HG02798 (cell line): Measurements from ENCODE around the gene TMEM95.
"Not testable (repeated sequence)": the region's sequence is repeated elsewhere in the genome, so short reads cannot be mapped to it uniquely, and the experiment has no call there.

Experiments
- ATAC-seq: cut with Tn5 transposase; IDR thresholded peaks from one replicate; pipeline ENCODE4 v1.9.1; 2021; ENCODE audit warnings: mild to moderate bottlenecking; ENCODE audit not compliant: unreplicated experiment, poor library complexity

The TMEM95 gene

DNA sequence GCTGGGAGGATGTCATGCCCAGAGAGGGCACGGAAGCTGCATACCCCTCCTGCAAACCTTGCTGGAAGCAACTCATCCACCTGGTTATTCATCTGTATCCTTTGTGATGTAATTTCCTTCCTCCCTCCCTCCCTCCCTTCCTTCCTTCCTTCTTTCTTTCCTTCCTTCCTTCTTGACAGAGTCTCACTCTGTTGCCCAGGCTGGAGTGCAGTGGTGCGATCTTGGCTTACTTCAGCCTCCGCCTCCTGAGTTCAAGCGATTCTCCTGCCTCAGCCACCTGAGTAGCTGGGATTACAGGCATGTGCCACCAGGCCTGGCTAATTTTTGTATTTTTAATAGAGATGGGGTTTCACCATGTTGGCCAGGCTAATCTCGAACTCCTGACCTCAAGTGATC, 13.6 kb downstream of the TMEM95 start:
- ATAC-seq = not testable (repeated sequence)

DNA sequence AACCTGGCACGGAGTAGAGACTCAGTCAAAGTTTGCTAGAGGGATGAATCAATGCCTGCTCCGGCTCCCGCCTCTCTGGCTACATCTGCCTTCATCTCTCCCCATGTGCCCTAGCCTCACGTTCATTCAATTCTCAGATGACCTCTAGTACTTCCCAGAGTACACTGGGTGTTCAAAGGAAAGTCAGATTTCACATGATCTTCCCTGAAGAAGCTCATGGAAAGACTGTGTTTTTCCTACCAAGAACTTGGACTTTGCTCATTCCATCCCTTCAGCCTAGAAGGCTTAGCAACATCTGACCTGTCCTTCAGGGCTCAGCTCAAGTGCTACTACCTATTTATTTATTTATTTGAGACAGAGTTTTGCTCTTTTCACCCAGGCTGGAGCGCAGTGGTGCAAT, 14.9 kb downstream of the TMEM95 start:
- no peak for ATAC-seq

DNA sequence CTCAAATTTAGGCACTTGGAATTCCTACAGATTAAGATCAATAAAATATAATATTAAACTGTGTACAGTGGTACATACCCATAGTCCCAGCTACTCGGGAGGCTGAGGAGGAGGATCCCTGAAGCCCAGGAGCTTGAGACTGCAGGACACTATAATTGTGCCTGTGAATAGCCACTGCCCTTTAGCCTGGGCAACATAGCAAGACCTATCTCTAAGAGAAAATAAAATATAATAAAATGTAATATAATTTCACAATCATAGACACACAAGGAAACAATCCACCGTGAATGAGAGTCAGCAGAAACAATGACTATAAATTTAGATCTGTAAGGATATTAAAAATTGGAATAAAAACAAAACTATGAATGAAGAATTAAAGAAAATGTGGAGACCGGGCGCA, 15.9 kb downstream of the TMEM95 start:
- no peak for ATAC-seq

DNA sequence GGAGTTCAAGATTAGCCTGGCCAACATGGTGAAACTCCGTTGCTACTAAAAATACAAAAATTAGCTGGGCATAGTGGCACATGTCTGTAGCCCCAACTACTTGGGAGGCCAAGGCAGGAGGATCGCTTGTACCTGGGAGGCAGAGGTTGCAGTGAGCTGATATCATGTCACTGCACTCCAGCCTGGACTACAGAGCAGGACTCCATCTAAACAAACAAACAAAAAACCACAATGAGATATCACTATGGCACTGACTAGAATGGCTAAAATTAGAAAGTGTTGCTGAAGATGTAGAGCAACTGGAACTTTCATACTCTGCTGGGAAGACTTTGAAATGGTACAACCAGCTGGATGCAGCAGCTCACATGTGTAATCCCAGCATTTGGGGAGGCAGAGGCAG, 19.4 kb downstream of the TMEM95 start:
- ATAC-seq = no peak

DNA sequence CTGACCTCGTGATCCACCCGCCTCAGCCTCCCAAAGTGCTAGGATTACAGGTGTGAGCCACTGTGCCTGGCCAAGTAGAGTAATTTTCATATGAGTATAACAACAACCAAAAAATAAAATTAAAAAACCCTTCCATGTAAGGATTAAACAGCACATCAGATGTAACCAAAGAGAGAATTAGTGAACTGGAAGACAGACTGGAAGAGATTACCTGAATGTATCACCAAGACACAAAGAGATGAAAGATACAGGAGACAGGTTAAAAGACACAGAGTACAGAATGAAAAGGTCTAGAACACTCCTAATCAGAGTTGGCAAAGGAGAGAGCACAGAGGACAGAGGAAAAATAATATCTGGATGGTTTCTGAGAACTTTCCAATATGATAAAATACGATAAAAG, 24.2 kb downstream of the TMEM95 start:
- ATAC-seq = no peak

DNA sequence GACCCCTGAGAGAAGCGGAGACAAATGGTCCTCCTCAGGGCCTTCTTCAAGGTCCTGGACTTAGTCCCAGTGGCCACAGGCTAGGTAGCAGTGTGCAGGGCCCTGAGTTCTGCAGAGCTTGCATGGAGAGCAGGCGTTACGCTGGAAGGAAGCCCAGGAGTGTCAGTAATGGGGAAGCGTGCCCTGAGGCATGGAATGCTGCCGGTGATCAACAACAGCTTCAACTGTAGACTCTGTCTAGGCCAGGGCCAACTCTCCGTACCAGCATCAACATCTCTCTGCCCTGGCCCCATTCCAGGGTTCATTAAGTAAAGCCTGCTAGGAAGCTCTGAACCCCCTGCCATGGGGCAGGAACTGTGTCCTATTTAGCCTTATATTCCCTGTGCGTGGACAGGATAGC, 25.4 kb downstream of the TMEM95 start:
- no peak for ATAC-seq

DNA sequence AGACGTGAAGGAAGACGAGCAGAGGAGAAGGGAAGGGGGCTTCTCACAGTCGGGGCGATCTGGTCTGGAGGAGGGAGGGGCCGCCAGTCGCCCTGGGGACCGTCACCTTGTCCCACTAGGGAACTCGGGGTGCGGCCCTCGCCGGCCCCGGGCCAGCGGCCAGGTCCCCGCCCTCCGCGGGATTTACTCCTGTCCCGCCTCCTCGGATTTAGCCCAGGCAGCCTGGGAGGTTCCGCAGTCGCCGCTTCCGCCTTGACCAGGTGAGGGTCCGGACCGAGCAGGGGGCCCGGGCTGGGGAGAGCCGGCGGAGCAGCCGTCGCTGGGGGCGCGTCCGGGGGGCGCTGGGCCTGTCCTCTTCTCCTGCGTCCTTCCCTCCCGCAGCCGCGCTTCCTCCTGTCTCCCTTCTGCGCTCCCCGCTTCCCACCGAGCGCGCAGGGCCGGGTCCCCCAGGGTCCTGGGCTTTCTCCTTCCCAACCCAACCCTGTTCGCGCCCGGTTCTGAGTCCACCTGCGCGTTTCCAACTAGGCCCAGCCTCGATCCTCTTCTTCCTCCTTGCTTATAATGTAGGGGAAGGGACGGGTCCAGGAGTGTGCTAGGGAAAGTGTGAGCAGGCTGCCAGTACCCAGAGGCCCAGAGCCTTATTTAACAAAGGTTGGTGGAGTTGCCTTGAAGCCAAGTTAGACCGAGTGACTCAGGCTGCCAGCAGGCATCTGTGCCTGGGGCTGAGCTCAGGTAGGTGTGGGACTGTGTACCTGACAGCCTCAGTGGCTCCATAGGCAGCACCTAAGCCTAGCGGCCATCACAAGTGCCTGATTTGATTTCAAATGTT, 26.1 kb downstream of the TMEM95 start, which contains the start of gene TNK1:
TNK1 (plus strand) TSS at position 235 of the 829 bp plus-strand sequence. CDS start 1,838 bp downstream, outside the sequence.
- no peak for ATAC-seq

DNA sequence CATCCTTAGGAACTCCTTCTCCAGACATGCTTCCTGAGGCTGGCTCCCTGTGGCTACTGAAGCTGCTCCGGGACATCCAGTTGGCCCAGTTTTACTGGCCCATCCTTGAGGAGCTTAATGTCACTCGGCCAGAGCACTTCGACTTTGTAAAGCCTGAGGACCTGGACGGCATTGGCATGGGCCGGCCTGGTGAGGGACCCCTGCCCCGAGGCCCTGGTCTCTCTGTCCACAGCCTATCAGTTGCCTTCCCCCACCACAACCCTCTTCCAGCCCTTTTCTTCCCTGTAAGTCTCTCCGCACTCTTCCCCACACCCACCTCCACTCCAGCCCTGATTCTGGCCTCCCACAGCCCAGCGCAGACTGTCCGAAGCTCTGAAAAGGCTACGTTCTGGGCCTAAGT, 27.9 kb downstream of the TMEM95 start:
- ATAC-seq = no peak

DNA sequence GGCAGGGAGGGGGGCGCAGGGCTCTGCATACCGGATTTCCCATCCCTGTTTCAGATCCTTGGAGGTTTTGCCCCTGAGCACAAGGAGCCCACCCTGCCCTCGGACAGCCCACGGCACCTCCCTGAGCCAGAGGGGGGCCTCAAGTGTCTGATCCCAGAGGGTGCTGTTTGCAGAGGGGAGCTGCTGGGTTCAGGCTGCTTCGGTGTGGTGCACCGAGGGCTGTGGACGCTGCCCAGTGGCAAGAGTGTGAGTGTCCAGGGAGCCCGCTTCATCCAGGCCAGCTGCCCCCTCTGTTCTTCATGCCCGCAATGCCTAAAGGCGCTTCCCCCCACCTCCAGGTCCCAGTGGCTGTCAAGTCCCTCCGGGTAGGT, 28.4 kb downstream of the TMEM95 start:
- no peak for ATAC-seq

DNA sequence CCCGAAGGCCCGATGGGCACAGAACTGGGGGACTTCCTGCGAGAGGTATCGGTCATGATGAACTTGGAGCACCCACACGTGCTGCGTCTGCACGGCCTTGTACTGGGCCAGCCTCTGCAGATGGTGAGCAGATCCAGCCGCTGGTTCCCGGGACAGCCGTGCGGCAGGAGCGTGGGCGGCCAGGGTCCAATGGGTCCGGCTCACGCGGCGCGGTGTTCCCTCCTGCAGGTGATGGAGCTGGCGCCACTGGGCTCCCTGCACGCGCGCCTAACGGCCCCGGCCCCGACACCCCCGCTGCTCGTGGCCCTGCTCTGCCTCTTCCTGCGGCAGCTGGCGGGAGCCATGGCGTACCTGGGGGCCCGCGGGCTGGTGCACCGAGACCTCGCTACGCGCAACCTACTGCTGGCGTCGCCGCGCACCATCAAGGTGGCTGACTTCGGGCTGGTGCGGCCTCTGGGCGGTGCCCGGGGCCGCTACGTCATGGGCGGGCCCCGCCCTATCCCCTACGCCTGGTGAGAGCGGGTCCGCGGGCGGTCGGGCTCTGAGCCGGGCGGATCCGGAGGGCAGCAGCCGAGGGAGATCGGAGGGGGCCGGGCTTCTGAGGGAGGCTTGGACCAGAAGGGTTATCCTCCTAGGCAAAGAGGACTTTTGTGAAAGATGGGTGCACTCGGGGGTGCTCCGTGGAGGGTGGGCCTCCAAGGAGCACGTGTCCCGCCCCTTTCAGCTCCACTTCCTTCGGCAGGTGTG, 29.0 kb downstream of the TMEM95 start:
- ATAC-seq = peak; percentile 70

DNA sequence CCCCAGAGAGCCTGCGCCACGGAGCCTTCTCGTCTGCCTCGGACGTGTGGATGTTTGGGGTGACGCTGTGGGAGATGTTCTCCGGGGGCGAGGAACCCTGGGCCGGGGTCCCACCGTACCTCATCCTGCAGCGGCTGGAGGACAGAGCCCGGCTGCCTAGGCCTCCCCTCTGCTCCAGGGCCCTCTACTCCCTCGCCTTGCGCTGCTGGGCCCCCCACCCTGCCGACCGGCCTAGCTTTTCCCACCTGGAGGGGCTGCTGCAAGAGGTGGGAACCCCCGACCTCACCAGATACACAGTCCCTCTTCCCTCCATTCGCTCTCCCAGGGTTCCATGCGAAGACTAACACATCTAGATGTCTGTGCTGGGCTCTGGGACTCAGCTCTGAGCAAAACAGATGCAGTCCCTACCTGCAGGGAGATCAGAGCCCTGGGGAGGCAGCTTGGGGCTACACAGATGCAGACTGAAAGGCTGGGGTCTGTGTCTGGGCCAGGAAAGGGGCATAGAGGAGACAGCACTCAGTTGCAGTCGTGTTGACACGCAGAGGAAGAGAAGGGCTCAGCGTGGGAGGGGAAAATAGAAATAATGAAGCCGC, 29.6 kb downstream of the TMEM95 start:
- ATAC-seq = no peak

DNA sequence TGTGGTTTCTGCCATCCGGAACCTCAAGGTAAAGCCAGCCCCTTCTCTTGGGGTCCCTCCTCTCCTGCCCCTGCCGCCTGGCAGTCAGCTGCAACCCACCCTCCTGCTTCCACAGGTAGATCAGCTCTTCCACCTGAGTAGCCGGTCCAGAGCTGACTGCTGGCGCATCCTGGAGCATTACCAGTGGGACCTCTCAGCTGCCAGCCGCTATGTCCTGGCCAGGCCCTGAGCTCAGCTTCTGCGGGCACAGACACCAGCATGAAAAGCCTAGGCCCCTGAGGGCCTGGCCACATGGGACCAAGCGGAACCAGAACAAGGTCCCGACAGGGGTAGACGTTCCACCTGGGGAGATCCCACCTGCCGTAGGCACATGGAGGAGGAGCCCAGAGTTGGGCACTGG, 33.9 kb downstream of the TMEM95 start:
- no peak for ATAC-seq

DNA sequence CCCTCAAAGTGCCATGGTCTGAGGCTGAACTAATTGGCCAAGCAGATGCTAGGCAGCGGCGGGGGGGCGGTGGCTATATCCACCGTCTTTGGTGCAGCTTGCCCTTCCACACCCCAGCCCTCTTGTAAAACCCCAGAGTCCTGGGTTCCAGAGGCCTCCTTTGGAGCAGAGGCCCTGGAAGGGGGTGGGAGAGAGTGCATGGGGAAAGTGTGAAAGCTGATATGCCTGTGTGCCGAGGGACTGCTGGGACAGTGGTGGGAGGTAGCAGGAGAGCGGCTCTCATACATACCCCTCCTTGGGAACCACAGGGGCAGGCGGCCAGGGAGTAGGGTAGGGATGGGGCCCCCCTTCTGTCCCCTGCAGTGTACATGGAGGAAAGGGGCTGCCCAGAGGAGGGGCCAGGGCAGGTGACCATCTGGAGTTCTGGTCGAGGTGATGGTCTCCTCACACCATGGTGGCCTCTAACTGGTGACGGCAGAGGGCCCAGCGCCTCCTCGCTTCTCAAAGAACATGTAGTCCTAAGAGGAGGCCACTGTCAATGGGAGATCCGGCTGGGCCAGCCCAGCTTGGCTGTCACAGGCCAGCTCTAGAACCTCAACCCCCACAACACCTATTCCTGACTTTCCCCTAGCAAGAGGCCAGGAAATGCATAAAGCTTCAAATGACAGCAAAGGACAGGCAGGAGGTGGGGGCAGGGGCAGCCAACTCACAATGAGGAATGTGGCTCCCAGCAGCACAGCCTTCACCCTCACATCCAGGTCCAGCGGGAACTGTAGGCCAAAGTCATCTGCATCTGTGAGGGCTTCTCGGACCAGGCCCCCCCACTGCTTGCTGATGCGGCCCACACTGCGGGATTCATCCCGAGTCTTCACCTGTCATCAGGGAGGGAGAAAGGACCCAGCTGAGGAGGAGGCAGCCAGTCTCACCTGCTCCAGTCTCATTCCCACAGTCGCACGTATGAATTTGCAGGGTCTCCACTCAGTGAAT, 35.3 kb downstream of the TMEM95 start:
- no peak for ATAC-seq

DNA sequence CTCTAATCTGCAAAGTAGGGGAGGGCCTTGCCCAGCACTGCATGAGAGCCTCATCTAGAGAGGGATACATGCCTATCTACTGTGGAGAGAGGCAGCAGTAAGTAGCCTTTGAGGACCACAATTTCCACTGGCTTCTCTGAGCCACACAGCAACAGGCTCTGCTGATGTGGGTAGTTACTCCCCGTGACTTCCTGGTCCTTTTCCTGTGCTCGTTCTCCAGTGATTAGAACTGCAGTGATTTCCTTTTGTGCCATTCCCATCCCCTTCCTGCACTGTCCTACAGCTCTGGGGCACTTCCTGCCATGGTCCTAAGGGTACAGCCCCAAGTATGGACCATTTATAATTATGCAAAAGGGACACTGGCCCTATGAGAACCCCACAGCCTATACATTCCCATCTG, 36.4 kb downstream of the TMEM95 start:
- no peak for ATAC-seq

DNA sequence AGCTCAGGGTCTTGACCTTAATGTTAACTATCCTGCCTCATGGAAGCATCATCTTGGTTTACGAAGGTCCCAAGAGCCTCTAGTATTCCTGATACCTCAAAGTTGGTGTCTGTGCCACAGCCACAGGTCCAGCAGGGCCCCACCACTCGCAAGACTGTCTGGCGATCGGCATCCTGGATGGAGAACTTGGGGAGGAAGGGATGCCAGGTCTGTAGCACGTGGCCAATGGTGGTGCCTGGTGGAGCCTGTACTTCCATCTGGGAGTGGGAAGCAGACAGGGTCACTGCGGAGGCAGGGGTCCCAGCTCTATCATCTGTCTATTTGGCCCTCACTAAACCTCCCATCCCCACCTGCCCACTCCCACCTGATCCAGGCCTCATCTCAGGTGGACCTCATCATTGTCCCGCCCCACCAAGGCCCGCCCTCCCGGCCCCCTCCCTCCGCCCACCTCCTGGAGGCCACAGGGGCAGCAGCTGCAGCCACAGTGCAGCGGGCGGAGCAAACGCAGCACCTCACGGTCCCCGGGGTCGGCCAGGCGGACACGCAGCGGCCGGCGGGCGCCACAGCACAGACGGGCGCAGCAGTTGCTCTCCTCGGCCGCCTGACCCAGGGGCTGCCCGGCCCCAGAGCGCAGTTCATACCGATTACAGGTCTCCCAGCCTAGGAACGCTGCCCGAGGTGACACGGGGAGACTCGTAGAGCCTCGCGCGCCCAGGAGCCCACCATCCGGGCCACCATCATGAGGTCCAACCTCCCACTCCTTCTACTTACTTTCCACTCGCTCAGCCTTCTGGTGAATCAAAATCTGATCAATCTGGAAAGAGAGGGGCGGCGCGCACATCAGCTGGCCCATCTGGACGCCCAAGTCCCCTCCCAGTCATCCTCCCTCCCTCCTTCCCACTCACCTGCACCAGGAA, 38.0 kb downstream of the TMEM95 start:
- ATAC-seq = no peak

DNA sequence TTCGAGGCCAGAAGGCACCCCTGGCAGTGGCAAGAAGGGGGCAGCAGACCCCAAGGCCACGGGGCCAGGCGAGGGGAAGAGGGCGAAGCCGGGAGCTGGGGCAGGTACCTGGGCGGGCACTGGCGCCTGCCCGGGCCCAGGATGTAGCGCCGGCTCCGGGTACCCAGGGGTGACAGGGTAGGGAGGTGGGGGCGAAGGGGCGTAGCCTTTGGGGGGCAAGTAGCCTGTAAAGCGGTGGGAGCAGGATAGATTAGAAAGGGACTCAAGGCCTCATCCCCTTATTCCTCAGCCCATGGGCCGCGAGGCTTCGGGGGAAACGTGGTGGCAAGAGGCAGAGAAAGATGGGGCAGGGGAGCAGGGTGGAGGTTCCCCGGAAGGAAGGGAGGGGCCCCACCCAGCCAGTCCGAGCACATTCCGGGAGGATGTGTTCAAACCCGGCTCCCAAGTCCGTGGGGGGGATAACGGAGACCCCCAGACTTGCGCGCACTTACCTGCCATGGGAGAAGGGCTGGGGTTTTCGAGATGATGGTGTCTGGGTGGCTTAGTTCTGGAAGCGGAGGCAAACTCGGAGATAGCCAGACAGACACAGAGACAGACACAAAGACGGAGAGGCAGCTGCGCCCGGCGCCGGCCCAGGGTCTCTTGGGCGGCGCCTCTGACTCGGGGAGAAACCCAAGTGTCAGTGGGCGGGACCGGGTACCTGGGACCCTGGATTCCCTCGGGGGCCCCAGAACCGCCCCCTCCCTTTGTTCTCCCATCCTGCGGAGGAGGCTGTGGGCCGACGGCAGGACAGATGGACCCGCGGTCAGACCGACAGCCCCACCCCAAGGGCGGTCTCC, 38.9 kb downstream of the TMEM95 start:
- peak; percentile 50 for ATAC-seq

DNA sequence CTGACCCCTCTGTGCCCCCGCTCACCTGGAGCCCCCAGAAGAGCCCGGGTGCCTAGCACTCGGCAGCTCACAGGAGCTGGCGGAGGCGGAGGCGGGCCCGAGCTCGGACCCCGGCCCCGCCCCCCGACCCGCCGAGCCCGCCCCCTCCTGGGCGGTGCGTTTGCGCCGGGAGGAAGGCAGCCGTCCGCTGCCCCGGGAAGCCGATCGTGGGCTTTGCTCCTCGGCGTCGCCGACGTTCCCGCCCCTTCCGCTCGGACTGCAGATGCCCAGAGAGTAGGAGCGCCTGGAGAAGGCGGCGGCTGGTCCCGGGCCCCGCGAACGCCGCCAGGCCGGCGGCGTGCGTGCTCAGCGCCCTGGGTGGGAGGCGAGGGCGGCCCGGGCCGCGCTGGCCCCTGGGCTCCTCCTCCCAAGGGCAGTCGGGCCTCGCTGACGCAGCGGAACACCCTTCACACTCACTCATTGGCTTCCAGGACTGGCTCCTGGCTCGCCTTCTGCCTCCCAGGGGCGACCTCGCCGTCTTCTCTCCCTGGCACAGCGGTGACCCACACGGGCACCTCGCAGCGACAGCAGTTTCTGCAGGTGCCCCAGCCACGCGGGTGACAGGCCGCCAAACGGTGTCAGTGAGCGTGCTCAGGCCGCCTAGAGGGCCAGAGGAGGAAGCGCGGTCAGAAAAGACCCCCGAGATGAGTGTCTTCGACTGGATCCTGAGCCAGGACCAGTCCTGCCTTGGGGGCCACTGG, 39.7 kb downstream of the TMEM95 start, which contains the start of gene PLSCR3:
PLSCR3 (minus strand) TSS at position 74 of the 740 bp plus-strand sequence. CDS start 415 bp downstream, outside the sequence.
- peak; percentile 81 for ATAC-seq
